ENCODE results near the gene CCDC40. TPM values are rescaled to one million over a fixed set of nuclear protein-coding genes. Genes with fewer than 3 reads are reported as not detected.
A peak's percentile ranks its signal among the peaks of the same experiment; 100 is the strongest.

Gene CCDC40
- total and polyA plus RNA-seq, 2 donors (not counting 1 experiment from before 2014, with no cell fraction given) = 0.53 to 1.5 TPM

- H3K4me3 ChIP-seq (replicated peaks in 1 of 4; ENCODE audit: control extremely low read depth in 1 of 4, insufficient read depth in 1 of 4, low read depth in 3 of 4, low read length in 4 of 4) = no peak overlapping the region
- DNase-seq (ENCODE audit: low read depth in 2 of 2) = peak; percentile 78 to 82
- H3K4me2 ChIP-seq (ENCODE audit: extremely low read depth, insufficient read depth, low read length) = peak overlapping the region; percentile 61
- H3K27ac ChIP-seq (ENCODE audit: insufficient read depth, low read length) = peak overlapping the region; percentile 24
- H3K27me3 ChIP-seq (ENCODE audit: control insufficient read depth, insufficient read depth, low read length) = no peaks in the 10 kb centered on the region
- no peaks in the 10 kb centered on the region for H3K79me2 ChIP-seq (ENCODE audit: control insufficient read depth, insufficient read depth, low read length)
- H4K20me1 ChIP-seq (ENCODE audit: control insufficient read depth, extremely low read depth, insufficient read depth, low read length) = no peaks in the 10 kb centered on the region
- H3K9me3 ChIP-seq (ENCODE audit: control insufficient read depth, insufficient read depth, low read depth, low read length) = no peaks in the 10 kb centered on the region
- H3K36me3 ChIP-seq (ENCODE audit: control insufficient read depth, insufficient read depth, low read length) = no peaks in the 10 kb centered on the region
- no peak overlapping the region for H3K9ac ChIP-seq (ENCODE audit: insufficient read depth, low read length)
- H3K4me1 ChIP-seq (ENCODE audit: control insufficient read depth, extremely low read depth, insufficient read depth, low read length) = peaks cover 19% of the 10 kb centered on the region
- TF ChIP-seq EZH2 (IDR thresholded peaks at IDR 0.05; ENCODE audit: low read length, missing control alignments) (no peak), CTCF (conservative IDR thresholded peaks at IDR 0.05 in 1 of 2, IDR thresholded peaks at IDR 0.05 in 1 of 2; ENCODE audit: low read depth in 1 of 2, low read length in 2 of 2) (no peak)
- H2AFZ ChIP-seq (ENCODE audit: low read length) = peak overlapping the region; percentile 51
Observed at GRCh38 chr17:80068301-80069222, 32.1 kb downstream of the CCDC40 start.

GRCh38 chr17:80070375-80071115 lies 34.1 kb downstream of the CCDC40 start:
- H3K79me2 ChIP-seq (ENCODE audit: control insufficient read depth, insufficient read depth, low read length) = no peaks in the 10 kb centered on the region
- H3K4me3 ChIP-seq (replicated peaks in 1 of 4; ENCODE audit: control extremely low read depth in 1 of 4, insufficient read depth in 1 of 4, low read depth in 3 of 4, low read length in 4 of 4) = peak overlapping the region in 3 of 4 experiments; percentile 25 to 54 (median 39)
- TF ChIP-seq CTCF (conservative IDR thresholded peaks at IDR 0.05 in 1 of 2, IDR thresholded peaks at IDR 0.05 in 1 of 2; ENCODE audit: low read depth in 1 of 2, low read length in 2 of 2) (no peak), EZH2 (IDR thresholded peaks at IDR 0.05; ENCODE audit: low read length, missing control alignments) (no peak)
- no peaks in the 10 kb centered on the region for H3K36me3 ChIP-seq (ENCODE audit: control insufficient read depth, insufficient read depth, low read length)
- H3K9ac ChIP-seq (ENCODE audit: insufficient read depth, low read length) = peak overlapping the region; percentile 61
- peak overlapping the region; percentile 72 for H3K27ac ChIP-seq (ENCODE audit: insufficient read depth, low read length)
- DNase-seq (ENCODE audit: low read depth in 2 of 2) = no peak
- H3K4me2 ChIP-seq (ENCODE audit: extremely low read depth, insufficient read depth, low read length) = peak overlapping the region; percentile 88
- peaks cover 19% of the 10 kb centered on the region for H3K4me1 ChIP-seq (ENCODE audit: control insufficient read depth, extremely low read depth, insufficient read depth, low read length)
- H2AFZ ChIP-seq (ENCODE audit: low read length) = peak overlapping the region; percentile 58
- no peaks in the 10 kb centered on the region for H3K27me3 ChIP-seq (ENCODE audit: control insufficient read depth, insufficient read depth, low read length)
- H3K9me3 ChIP-seq (ENCODE audit: control insufficient read depth, insufficient read depth, low read depth, low read length) = no peaks in the 10 kb centered on the region
- H4K20me1 ChIP-seq (ENCODE audit: control insufficient read depth, extremely low read depth, insufficient read depth, low read length) = no peaks in the 10 kb centered on the region

All from fibroblast of lung (primary cell).